Stimulated activated effector memory CD8-positive, alpha-beta T cell treated with anti-CD3 and anti-CD28 coated beads, Interleukin-12 subunit alpha, Interleukin-12 subunit beta, amount 100 ng/mL, for 72 hours (primary cell): ENCODE results near the gene NOSTRIN.
A peak's percentile ranks its signal among the peaks of the same experiment; 100 is the strongest.
"Not testable (repeated sequence)": the region's sequence is repeated elsewhere in the genome, so short reads cannot be mapped to it uniquely, and the experiment has no call there.

Source experiments
- ATAC-seq: fragments of 150-1000 bp; cut with Tn5 transposase; 2 replicates; pipeline ENCODE4 v1.10.0; 2021
- DNase-seq, 2 donors: peaks; one replicate each; pipeline ENCODE4 v3.0.0; 2021 to 2022; ENCODE audit warnings: low spot score in 2 of 2
- H3K27ac Mint-ChIP-seq: one replicate; pipeline ENCODE4 v1.8.0; 2022; ENCODE audit warnings: mild to moderate bottlenecking, mixed read lengths
- H3K36me3 Mint-ChIP-seq: one replicate; pipeline ENCODE4 v1.8.0; 2022; ENCODE audit warnings: mild to moderate bottlenecking, mixed read lengths
- H3K4me1 Mint-ChIP-seq: one replicate; pipeline ENCODE4 v1.8.0; 2022; ENCODE audit warnings: mixed read lengths
- H3K4me3 Mint-ChIP-seq: one replicate; pipeline ENCODE4 v1.8.0; 2022; ENCODE audit warnings: mild to moderate bottlenecking, mixed read lengths
- H3K9me3 Mint-ChIP-seq: one replicate; pipeline ENCODE4 v1.8.0; 2022; ENCODE audit warnings: mixed read lengths

The NOSTRIN gene

GRCh38 chr2:168781191-168781817 is 21.1 kb upstream of the NOSTRIN start:
- Mint-ChIP-seq H3K4me1 (peaks cover 5% of the 10 kb centered on the region), H3K27ac (no peak overlapping the region), H3K4me3 (no peak overlapping the region), H3K36me3 (no peaks in the 10 kb centered on the region), H3K9me3 (no peaks in the 10 kb centered on the region)
- no peak for DNase-seq
- no peak for ATAC-seq

- Mint-ChIP-seq H3K4me3 (no peak overlapping the region), H3K27ac (no peak overlapping the region), H3K36me3 (no peaks in the 10 kb centered on the region), H3K9me3 (no peaks in the 10 kb centered on the region), H3K4me1 (peaks cover 5% of the 10 kb centered on the region)
- ATAC-seq (peak; percentile 66), DNase-seq (no peak)
These were observed 20.2 kb upstream of the NOSTRIN start for GRCh38 chr2:168782271-168782670.

- no peak for DNase-seq
These were observed 17.4 kb upstream of the NOSTRIN start for GRCh38 chr2:168784993-168785392.

GRCh38 chr2:168787098-168787781 is 15.2 kb upstream of the NOSTRIN start:
- H3K36me3 Mint-ChIP-seq = no peaks in the 10 kb centered on the region
- H3K9me3 Mint-ChIP-seq = no peaks in the 10 kb centered on the region
- DNase-seq (no peak), ATAC-seq (no peak)
- no peak overlapping the region for H3K27ac Mint-ChIP-seq
- no peak overlapping the region for H3K4me3 Mint-ChIP-seq
- peaks cover 3% of the 10 kb centered on the region for H3K4me1 Mint-ChIP-seq

More at GRCh38 chr2:168784993-168785392, 17.4 kb upstream of the NOSTRIN start:
- Mint-ChIP-seq H3K36me3 (no peaks in the 10 kb centered on the region), H3K4me3 (no peak overlapping the region), H3K4me1 (peaks cover 5% of the 10 kb centered on the region), H3K9me3 (no peaks in the 10 kb centered on the region), H3K27ac (no peak overlapping the region)
- no peak for ATAC-seq

GRCh38 chr2:168787782-168788376 is 14.6 kb upstream of the NOSTRIN start:
- H3K4me1 Mint-ChIP-seq = no peaks in the 10 kb centered on the region
- H3K4me3 Mint-ChIP-seq = no peak overlapping the region
- H3K9me3 Mint-ChIP-seq = no peaks in the 10 kb centered on the region
- no peak for ATAC-seq
- no peaks in the 10 kb centered on the region for H3K36me3 Mint-ChIP-seq
- no peak for DNase-seq
- H3K27ac Mint-ChIP-seq = no peak overlapping the region

GRCh38 chr2:168789776-168790175 is 12.7 kb upstream of the NOSTRIN start:
- H3K4me3 Mint-ChIP-seq = no peak overlapping the region
- H3K9me3 Mint-ChIP-seq = no peaks in the 10 kb centered on the region
- no peak overlapping the region for H3K27ac Mint-ChIP-seq
- DNase-seq (no peak), ATAC-seq (no peak)
- no peaks in the 10 kb centered on the region for H3K4me1 Mint-ChIP-seq
- no peaks in the 10 kb centered on the region for H3K36me3 Mint-ChIP-seq

GRCh38 chr2:168790226-168790902 is 12.1 kb upstream of the NOSTRIN start:
- DNase-seq = no peak
- Mint-ChIP-seq H3K36me3 (no peaks in the 10 kb centered on the region), H3K9me3 (no peaks in the 10 kb centered on the region), H3K4me1 (no peaks in the 10 kb centered on the region), H3K27ac (no peak overlapping the region), H3K4me3 (no peak overlapping the region)
- ATAC-seq = no peak

- H3K4me1 Mint-ChIP-seq, ATAC-seq, H3K27ac Mint-ChIP-seq, H3K36me3 Mint-ChIP-seq, H3K9me3 Mint-ChIP-seq, H3K4me3 Mint-ChIP-seq, DNase-seq: not testable (repeated sequence)
These were observed 11.3 kb upstream of the NOSTRIN start for GRCh38 chr2:168791140-168791539.

- ATAC-seq (no peak), DNase-seq (no peak)
- Mint-ChIP-seq H3K36me3 (no peaks in the 10 kb centered on the region), H3K4me3 (no peak overlapping the region), H3K27ac (no peak overlapping the region), H3K9me3 (no peaks in the 10 kb centered on the region), H3K4me1 (no peaks in the 10 kb centered on the region)
These were observed 8.8 kb upstream of the NOSTRIN start for GRCh38 chr2:168793596-168793995.

GRCh38 chr2:168794968-168795367 is 7.5 kb upstream of the NOSTRIN start:
- no peaks in the 10 kb centered on the region for H3K36me3 Mint-ChIP-seq
- H3K9me3 Mint-ChIP-seq = no peaks in the 10 kb centered on the region
- ATAC-seq (no peak), DNase-seq (no peak)
- no peak overlapping the region for H3K27ac Mint-ChIP-seq
- H3K4me1 Mint-ChIP-seq = no peaks in the 10 kb centered on the region
- H3K4me3 Mint-ChIP-seq = no peak overlapping the region

- ATAC-seq (no peak), DNase-seq (no peak)
- no peaks in the 10 kb centered on the region for H3K36me3 Mint-ChIP-seq
- no peaks in the 10 kb centered on the region for H3K4me1 Mint-ChIP-seq
- H3K9me3 Mint-ChIP-seq = no peaks in the 10 kb centered on the region
- H3K27ac Mint-ChIP-seq = no peak overlapping the region
- no peak overlapping the region for H3K4me3 Mint-ChIP-seq
These were observed 6.3 kb upstream of the NOSTRIN start for GRCh38 chr2:168796090-168796577.

GRCh38 chr2:168796583-168797285 is 5.7 kb upstream of the NOSTRIN start:
- no peak for ATAC-seq
- Mint-ChIP-seq H3K27ac (no peak overlapping the region), H3K4me3 (no peak overlapping the region), H3K4me1 (no peaks in the 10 kb centered on the region), H3K36me3 (no peaks in the 10 kb centered on the region), H3K9me3 (no peaks in the 10 kb centered on the region)
- DNase-seq = no peak

GRCh38 chr2:168797286-168797655 is 5.2 kb upstream of the NOSTRIN start:
- Mint-ChIP-seq H3K9me3 (no peaks in the 10 kb centered on the region), H3K4me3 (no peak overlapping the region), H3K27ac (no peak overlapping the region), H3K36me3 (no peaks in the 10 kb centered on the region), H3K4me1 (no peaks in the 10 kb centered on the region)
- no peak for ATAC-seq
- no peak for DNase-seq

- no peak for ATAC-seq
- H3K4me1 Mint-ChIP-seq = no peaks in the 10 kb centered on the region
These were observed 4.2 kb upstream of the NOSTRIN start for GRCh38 chr2:168798076-168798887.

More at GRCh38 chr2:168798076-168798887, 4.2 kb upstream of the NOSTRIN start:
- Mint-ChIP-seq H3K4me3 (no peak overlapping the region), H3K36me3 (no peaks in the 10 kb centered on the region), H3K27ac (no peak overlapping the region), H3K9me3 (no peaks in the 10 kb centered on the region)
- no peak for DNase-seq
